HG03139 (cell line): ENCODE measurements around the gene SUOX.
"Not testable (repeated sequence)": the region's sequence is repeated elsewhere in the genome, so short reads cannot be mapped to it uniquely, and the experiment has no call there.

ENCODE experiments used
- ATAC-seq: cut with Tn5 transposase; IDR thresholded peaks from one replicate; pipeline ENCODE4 v1.9.1; 2021; ENCODE audit not compliant: unreplicated experiment

The SUOX gene

GRCh38 chr12:55982319-55982936, 14.6 kb upstream of the SUOX start:
- ATAC-seq, result peak; percentile 83

- no peak for ATAC-seq
These were observed 13.7 kb upstream of the SUOX start for GRCh38 chr12:55983232-55983842.

- ATAC-seq, result no peak
These were observed 12.2 kb upstream of the SUOX start for GRCh38 chr12:55984861-55985260.

GRCh38 chr12:55985341-55985740, 11.7 kb upstream of the SUOX start:
- no peak for ATAC-seq

GRCh38 chr12:55985976-55986375, 11.1 kb upstream of the SUOX start:
- not testable (repeated sequence) for ATAC-seq

- ATAC-seq, result no peak
These were observed 6.0 kb upstream of the SUOX start for GRCh38 chr12:55991110-55991509.

GRCh38 chr12:55993230-55993853, 3.7 kb upstream of the SUOX start:
- ATAC-seq, result no peak

- no peak for ATAC-seq
These were observed 1.7 kb upstream of the SUOX start for GRCh38 chr12:55995366-55995765.

- no peak for ATAC-seq
These were observed 818 bp upstream of the SUOX start for GRCh38 chr12:55996201-55996714.

- ATAC-seq, result no peak
These were observed 421 bp downstream of the SUOX start for GRCh38 chr12:55997535-55997859.

GRCh38 chr12:55999522-55999921, 2.4 kb downstream of the SUOX start:
- ATAC-seq, result not testable (repeated sequence)

GRCh38 chr12:55999999-56000540, 3.0 kb downstream of the SUOX start:
- ATAC-seq, result not testable (repeated sequence)

GRCh38 chr12:56001487-56002100, 4.5 kb downstream of the SUOX start:
- no peak for ATAC-seq

GRCh38 chr12:56003376-56003775, 6.3 kb downstream of the SUOX start:
- not testable (repeated sequence) for ATAC-seq

- ATAC-seq, result no peak
These were observed 7.1 kb downstream of the SUOX start for GRCh38 chr12:56004211-56004610.

GRCh38 chr12:56007564-56008559, 10.8 kb downstream of the SUOX start:
- ATAC-seq, result peak; percentile 40

- ATAC-seq, result no peak
These were observed 13.1 kb downstream of the SUOX start for GRCh38 chr12:56010111-56010570.

GRCh38 chr12:56011509-56012090, 14.5 kb downstream of the SUOX start:
- no peak for ATAC-seq

GRCh38 chr12:56013482-56013881, 16.4 kb downstream of the SUOX start:
- ATAC-seq, result no peak

GRCh38 chr12:56014205-56014604, 17.1 kb downstream of the SUOX start:
- ATAC-seq, result no peak
